Right ventricle myocardium superior (tissue), 1 donor: ENCODE measurements around the gene IL15. TPM values are rescaled to one million over a fixed set of nuclear protein-coding genes. Genes with fewer than 3 reads are reported as not detected.
"Not testable (repeated sequence)": the region's sequence is repeated elsewhere in the genome, so short reads cannot be mapped to it uniquely, and the experiment has no call there.

Experiments
- ATAC-seq: fragments of 200-7000 bp; cut with Tn5 transposase; one replicate; pipeline ENCODE4 v1.9.1; 2020; ENCODE audit warnings: mild to moderate bottlenecking; ENCODE audit not compliant: poor library complexity
- DNase-seq: peaks from one replicate; pipeline ENCODE4 v3.0.0-alpha.2; 2020
- intact Hi-C: fragments of 100-400 bp; cut with DNase I; formaldehyde crosslinking; loops from one replicate; pipeline ENCODE4 v1.11.2; 2022
- total RNA-seq: library from RNA; stranded (reverse); fragmentation: NEBNext Ultra II Directional; extraction: Animal tissue kit (Norgen Biotek cat#: 25700); gene quantifications from one replicate; pipeline ENCODE4 v1.2.1, GENCODE V29; 2021
- donor health status: DM: no; HTN: yes; CAD: no; lungs with severe emphysema.

Gene IL15
- total RNA-seq, 1 donor from 2014 or later = 2.4 TPM

DNA sequence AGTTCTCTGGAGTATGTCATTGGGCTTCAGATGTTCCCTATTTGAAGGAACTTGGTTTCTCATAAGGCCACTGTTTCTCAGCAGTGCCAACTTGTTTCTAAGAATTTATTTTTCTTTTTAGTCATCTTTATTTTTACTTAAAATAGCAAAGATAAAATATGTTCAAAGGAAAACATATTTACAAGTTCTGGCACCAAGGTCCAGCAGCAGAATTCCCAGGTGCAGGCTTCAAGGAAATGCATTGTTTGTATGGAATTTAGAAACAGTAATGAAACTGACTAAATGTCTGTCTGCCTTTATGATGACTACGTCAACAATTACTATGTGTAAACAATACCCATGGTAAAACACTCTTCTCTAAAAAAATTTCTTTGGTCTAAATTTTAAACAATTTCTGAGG, 109.6 kb downstream of the IL15 start:
- no peak for DNase-seq
- intact Hi-C loops = no loop called here
- ATAC-seq = no peak

GRCh38 chr4:141751806-141752205, 115.4 kb downstream of the IL15 start:
- DNase-seq, ATAC-seq, intact Hi-C loops: not testable (repeated sequence)

DNA sequence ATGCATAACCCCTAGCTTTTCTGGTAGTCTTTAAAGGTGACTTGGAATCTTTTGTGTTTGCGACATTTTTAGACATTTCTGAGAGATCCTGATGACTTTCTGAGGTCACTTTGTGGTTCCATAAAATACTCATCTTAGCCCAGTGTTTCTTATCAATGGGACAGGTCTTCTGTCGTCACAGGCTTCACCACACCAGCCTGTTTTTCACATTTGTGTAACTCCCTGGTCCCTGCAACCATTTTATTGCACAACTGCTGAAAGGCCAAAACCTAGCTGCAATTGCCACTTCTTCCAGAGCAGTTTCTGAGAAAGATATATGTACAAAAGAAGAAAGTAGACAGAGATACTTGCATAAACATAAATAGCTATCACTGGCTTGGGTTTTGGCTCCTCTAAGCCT, 120.9 kb downstream of the IL15 start:
- DNase-seq (no peak), ATAC-seq (no peak)
- intact Hi-C loops = no loop called here

DNA sequence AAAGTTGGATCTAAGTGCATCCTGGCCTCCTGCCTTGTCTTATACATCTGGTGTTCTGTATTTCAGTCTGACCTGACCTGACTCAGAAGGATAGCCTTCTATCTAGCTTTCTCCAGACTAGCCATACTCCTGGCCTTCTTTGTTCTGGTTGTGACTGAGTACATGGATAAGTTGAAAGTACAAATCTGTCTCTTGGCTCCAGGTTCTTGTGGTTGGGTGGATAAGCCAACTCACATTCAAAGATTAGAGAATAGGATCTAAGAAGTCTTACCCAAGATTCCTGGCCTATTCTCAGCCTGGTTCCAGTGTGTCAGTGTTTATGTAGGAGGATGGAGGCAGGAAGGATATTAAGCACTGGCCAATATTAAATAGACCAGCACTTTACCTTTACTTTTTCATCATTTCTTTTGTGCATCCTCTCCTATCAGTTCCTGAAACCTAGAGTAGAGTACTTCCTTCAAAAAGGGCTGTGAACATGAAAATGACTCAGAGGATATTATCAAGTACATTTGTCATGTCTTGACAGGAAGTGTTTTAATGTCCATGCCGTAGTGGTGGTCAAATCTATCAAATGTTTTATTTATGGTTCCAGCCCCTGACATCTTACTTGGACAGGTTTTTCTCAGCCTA, 123.5 kb downstream of the IL15 start:
- no peak for ATAC-seq
- DNase-seq = no peak
- intact Hi-C loops = no loop called here

- DNase-seq (no peak), ATAC-seq (no peak)
- intact Hi-C loops = no loop called here
These were observed 125.5 kb downstream of the IL15 start for GRCh38 chr4:141761926-141762325.

DNA sequence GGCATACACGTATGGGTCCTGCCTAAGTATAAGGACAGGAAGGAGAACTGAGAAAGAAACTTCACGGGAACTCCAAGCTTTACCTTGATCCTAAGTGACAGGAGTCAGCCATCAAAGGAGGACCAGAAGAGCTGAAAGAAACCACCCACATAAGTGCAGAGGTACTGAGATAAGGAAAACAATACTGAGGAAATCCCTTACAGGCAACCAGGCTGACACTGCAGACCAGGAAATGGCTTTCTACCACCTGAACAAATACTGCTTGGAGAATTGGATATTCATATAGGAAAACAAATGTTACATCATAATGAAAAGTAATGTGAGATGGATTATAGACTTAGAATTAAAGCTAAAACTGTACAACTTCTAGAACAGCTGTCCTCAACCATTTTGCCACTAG, 127.0 kb downstream of the IL15 start:
- DNase-seq = no peak
- intact Hi-C loops = no loop called here
- ATAC-seq = no peak

DNA sequence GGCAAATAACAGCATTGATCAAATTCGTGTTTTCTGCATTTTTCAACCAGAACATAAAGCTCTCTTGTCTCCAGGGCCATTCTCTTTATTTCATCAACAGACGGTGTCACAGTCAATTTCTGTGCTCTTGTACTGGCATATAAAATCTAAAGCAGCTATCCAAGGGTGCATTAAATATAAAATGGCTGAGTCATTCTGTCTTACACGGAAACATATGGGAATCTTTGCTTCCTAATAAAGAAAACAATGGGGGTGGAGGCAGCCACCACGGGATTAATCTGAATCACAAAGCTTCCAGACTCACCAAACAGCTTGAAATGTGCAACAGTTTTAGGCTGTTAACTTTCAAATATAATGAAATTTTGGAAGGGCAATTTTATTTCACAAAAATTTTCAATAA, 132.6 kb downstream of the IL15 start:
- ATAC-seq = no peak
- DNase-seq = no peak
- intact Hi-C loops = no loop called here

DNA sequence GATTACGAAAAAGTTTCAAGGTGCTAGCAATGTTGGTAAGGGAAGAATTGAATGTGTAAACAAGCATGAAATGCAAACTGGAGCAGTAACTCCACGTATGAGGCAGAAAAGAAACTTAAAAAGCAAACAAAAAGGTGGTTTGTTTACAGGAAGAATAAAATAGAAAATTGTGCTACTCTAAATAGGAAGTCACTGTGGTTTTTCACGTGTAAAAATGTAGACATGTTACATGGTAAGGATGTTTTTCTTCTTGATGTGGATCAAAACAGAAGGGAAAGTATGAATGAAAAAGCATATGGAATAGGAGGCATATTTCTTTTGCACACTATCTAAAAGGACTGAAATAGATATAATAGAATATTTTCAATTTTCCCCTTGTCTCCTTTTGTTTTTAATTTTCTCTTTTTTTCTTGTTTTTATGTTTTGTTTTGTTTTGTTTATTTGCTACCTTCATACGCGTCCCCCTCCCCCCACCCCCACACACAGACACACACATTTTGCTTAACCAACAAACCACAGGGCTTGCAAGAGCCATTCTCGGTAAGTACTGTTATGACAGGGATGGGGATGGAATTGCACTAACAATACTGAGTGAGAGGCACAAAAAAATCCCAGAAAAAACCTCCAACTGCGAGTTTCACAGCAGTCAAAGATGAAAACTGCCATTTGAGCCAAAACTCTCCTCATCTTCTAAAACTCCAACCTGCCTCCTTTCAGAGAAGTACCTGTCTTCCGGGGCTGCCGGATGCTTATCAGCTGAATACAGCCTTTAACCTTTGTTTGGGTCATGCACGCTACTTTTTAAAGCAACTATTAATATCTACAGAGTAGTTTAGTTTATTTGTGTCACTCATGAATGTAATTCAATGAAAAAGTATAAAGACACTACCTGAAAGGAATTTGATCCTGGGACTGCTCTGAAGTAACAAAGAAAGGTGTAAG, 135.8 kb downstream of the IL15 start:
- ATAC-seq = no peak
- intact Hi-C loops = no loop called here
- no peak for DNase-seq

GRCh38 chr4:141772838-141773237, 136.5 kb downstream of the IL15 start:
- no peak for ATAC-seq
- intact Hi-C loops = no loop called here
- DNase-seq = no peak

DNA sequence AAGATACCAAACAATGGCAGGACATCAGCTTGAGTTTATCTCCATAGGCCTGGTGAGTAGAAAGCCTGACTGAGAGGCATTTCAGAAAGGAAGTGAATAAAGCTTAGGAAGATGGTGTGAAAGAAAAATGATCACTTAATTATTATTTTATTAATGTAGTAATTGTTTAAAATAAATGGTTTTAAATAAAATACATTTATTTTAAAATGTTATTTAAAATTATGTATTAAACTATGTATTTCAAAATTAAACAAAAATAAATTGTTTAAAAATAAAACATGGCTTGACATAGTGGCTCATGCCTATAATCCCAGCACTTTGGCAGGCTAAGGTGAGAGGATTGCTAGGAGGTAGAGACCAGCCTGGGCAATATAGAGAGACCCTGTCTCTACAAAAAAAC, 145.8 kb downstream of the IL15 start:
- ATAC-seq = no peak

More for the DNA sequence above, 145.8 kb downstream of the IL15 start:
- DNase-seq = no peak
- intact Hi-C loops = no loop called here
